Muscle layer of colon (tissue), 2 donors: ENCODE results near the gene MED4.
"Not testable (repeated sequence)": the region's sequence is repeated elsewhere in the genome, so short reads cannot be mapped to it uniquely, and the experiment has no call there.

Experiments
- H3K27ac ChIP-seq: one replicate; pipeline ENCODE4 v1.7.0; 2013; ENCODE audit warnings: low read depth, mild to moderate bottlenecking, low read length, moderate library complexity
- H3K27me3 ChIP-seq, 2 donors: one replicate each; pipeline ENCODE4 v1.7.0; 2013; ENCODE audit warnings: low read length in 2 of 2, mild to moderate bottlenecking in 2 of 2; ENCODE audit not compliant: insufficient read depth in 2 of 2, control insufficient read depth in 1 of 2
- H3K36me3 ChIP-seq: one replicate; pipeline ENCODE4 v1.7.0; 2013; ENCODE audit warnings: mild to moderate bottlenecking, low read length; ENCODE audit not compliant: insufficient read depth
- H3K4me1 ChIP-seq: one replicate; pipeline ENCODE4 v1.7.0; 2013; ENCODE audit warnings: mild to moderate bottlenecking, low read length; ENCODE audit not compliant: insufficient read depth
- H3K4me3 ChIP-seq, 2 donors: one replicate each; pipeline ENCODE4 v1.7.0; 2013; ENCODE audit warnings: low read length in 2 of 2, low read depth in 1 of 2, mild to moderate bottlenecking in 1 of 2, moderate library complexity in 1 of 2
- H3K9ac ChIP-seq: one replicate; pipeline ENCODE4 v1.7.0; 2013; ENCODE audit warnings: low read length
- H3K9me3 ChIP-seq: one replicate; pipeline ENCODE4 v1.7.0; 2013; ENCODE audit warnings: mild to moderate bottlenecking, low read length
- donor health status: abdominal sarcoma.
- donor health status: Adenocarcinoma of cecum.

Gene MED4

GRCh38 chr13:48086272-48086671 lies 8.6 kb downstream of the MED4 start:
- Histone ChIP-seq H3K36me3 (peaks cover 33% of the 10 kb centered on the region), H3K4me3 (no peak overlapping the region), H3K9me3 (no peaks in the 10 kb centered on the region), H3K27ac (no peak overlapping the region), H3K27me3 (no peaks in the 10 kb centered on the region), H3K9ac (no peak overlapping the region), H3K4me1 (peaks cover 2% of the 10 kb centered on the region)

- Histone ChIP-seq H3K4me1 (no peaks in the 10 kb centered on the region), H3K9me3 (no peaks in the 10 kb centered on the region), H3K9ac (no peak overlapping the region), H3K27ac (no peak overlapping the region), H3K36me3 (peaks cover 65% of the 10 kb centered on the region), H3K27me3 (no peaks in the 10 kb centered on the region), H3K4me3 (no peak overlapping the region)
These were observed 13.2 kb downstream of the MED4 start for GRCh38 chr13:48081739-48082138.

- Histone ChIP-seq H3K27me3 (no peaks in the 10 kb centered on the region), H3K4me1 (no peaks in the 10 kb centered on the region), H3K9ac (no peak overlapping the region), H3K9me3 (no peaks in the 10 kb centered on the region), H3K4me3 (no peak overlapping the region), H3K27ac (no peak overlapping the region), H3K36me3 (peaks cover 80% of the 10 kb centered on the region)
These were observed 16.6 kb downstream of the MED4 start for GRCh38 chr13:48078251-48078656.

GRCh38 chr13:48074006-48074405 lies 20.9 kb downstream of the MED4 start:
- H3K9me3 ChIP-seq: peaks cover 10% of the 10 kb centered on the region
- H3K9ac ChIP-seq: no peak overlapping the region
- no peaks in the 10 kb centered on the region for H3K27me3 ChIP-seq
- no peak overlapping the region for H3K4me3 ChIP-seq
- H3K4me1 ChIP-seq: no peaks in the 10 kb centered on the region
- H3K27ac ChIP-seq: no peak overlapping the region
- H3K36me3 ChIP-seq: peaks cover 69% of the 10 kb centered on the region

- Histone ChIP-seq H3K4me1 (no peaks in the 10 kb centered on the region), H3K27me3 (no peaks in the 10 kb centered on the region), H3K36me3 (peaks cover 70% of the 10 kb centered on the region), H3K4me3 (no peak overlapping the region), H3K27ac (no peak overlapping the region), H3K9ac (no peak overlapping the region), H3K9me3 (peaks cover 10% of the 10 kb centered on the region)
These were observed 22.1 kb downstream of the MED4 start for GRCh38 chr13:48072787-48073186.

GRCh38 chr13:48072304-48072703 lies 22.6 kb downstream of the MED4 start:
- H3K9me3 ChIP-seq: peaks cover 10% of the 10 kb centered on the region
- peaks cover 70% of the 10 kb centered on the region for H3K36me3 ChIP-seq

GRCh38 chr13:48070942-48071341 lies 24.0 kb downstream of the MED4 start:
- Histone ChIP-seq H3K4me3 (no peak overlapping the region), H3K36me3 (peaks cover 72% of the 10 kb centered on the region), H3K9me3 (peaks cover 10% of the 10 kb centered on the region), H3K27ac (no peak overlapping the region), H3K4me1 (no peaks in the 10 kb centered on the region), H3K9ac (no peak overlapping the region), H3K27me3 (no peaks in the 10 kb centered on the region)

More at GRCh38 chr13:48072304-48072703, 22.6 kb downstream of the MED4 start:
- Histone ChIP-seq H3K4me3 (no peak overlapping the region), H3K27me3 (no peaks in the 10 kb centered on the region), H3K4me1 (no peaks in the 10 kb centered on the region), H3K27ac (no peak overlapping the region), H3K9ac (no peak overlapping the region)

GRCh38 chr13:48069573-48069972 lies 25.3 kb downstream of the MED4 start:
- no peak overlapping the region for H3K9ac ChIP-seq
- H3K4me1 ChIP-seq: no peaks in the 10 kb centered on the region
- no peak overlapping the region for H3K4me3 ChIP-seq
- peaks cover 10% of the 10 kb centered on the region for H3K9me3 ChIP-seq
- H3K36me3 ChIP-seq: peaks cover 62% of the 10 kb centered on the region
- H3K27me3 ChIP-seq: no peaks in the 10 kb centered on the region
- no peak overlapping the region for H3K27ac ChIP-seq

GRCh38 chr13:48068952-48069351 lies 26.0 kb downstream of the MED4 start:
- Histone ChIP-seq H3K4me3 (no peak overlapping the region), H3K27ac (no peak overlapping the region), H3K36me3 (peaks cover 56% of the 10 kb centered on the region), H3K27me3 (no peaks in the 10 kb centered on the region), H3K9me3 (peaks cover 10% of the 10 kb centered on the region), H3K4me1 (no peaks in the 10 kb centered on the region), H3K9ac (no peak overlapping the region)

GRCh38 chr13:48068036-48068435 lies 26.9 kb downstream of the MED4 start:
- Histone ChIP-seq H3K27ac (no peak overlapping the region), H3K9me3 (peaks cover 10% of the 10 kb centered on the region), H3K9ac (no peak overlapping the region), H3K27me3 (no peaks in the 10 kb centered on the region), H3K36me3 (peaks cover 47% of the 10 kb centered on the region), H3K4me1 (no peaks in the 10 kb centered on the region), H3K4me3 (no peak overlapping the region)

GRCh38 chr13:48066310-48066989 lies 28.5 kb downstream of the MED4 start:
- H3K27me3 ChIP-seq: no peaks in the 10 kb centered on the region
- H3K36me3 ChIP-seq: peaks cover 32% of the 10 kb centered on the region
- H3K4me3 ChIP-seq: no peak overlapping the region
- H3K9ac ChIP-seq: no peak overlapping the region
- peaks cover 10% of the 10 kb centered on the region for H3K9me3 ChIP-seq
- no peaks in the 10 kb centered on the region for H3K4me1 ChIP-seq
- H3K27ac ChIP-seq: no peak overlapping the region

GRCh38 chr13:48059951-48060350 lies 35.0 kb downstream of the MED4 start:
- not testable (repeated sequence) for H3K4me3 ChIP-seq, H3K9ac ChIP-seq, H3K27ac ChIP-seq, H3K27me3 ChIP-seq, H3K9me3 ChIP-seq, H3K4me1 ChIP-seq, H3K36me3 ChIP-seq
